Measurements from ENCODE around the gene ITFG2.

GRCh38 chr12:2776129-2776806 is 36.2 kb upstream of the ITFG2 start:
- TF ChIP-seq EP300 (IDR thresholded peaks at IDR 0.05) (no peak), POLR2A (IDR thresholded peaks at IDR 0.05) (no peak), CTCF (IDR thresholded peaks at IDR 0.05) (no peak)
